Measurements from ENCODE around the gene ZNRF2. TPM values are rescaled to one million over a fixed set of nuclear protein-coding genes. Genes with fewer than 3 reads are reported as not detected.

The ZNRF2 gene
- total and polyA plus RNA-seq, 2 donors (not counting 3 experiments of a cell fraction or from before 2014, with no cell fraction given): 1.4 to 5.9 TPM

- TF ChIP-seq POLR2AphosphoS5 (IDR thresholded peaks at IDR 0.05; ENCODE audit: insufficient read depth, low read depth, low read length) (no peak), CTCF (IDR thresholded peaks at IDR 0.05; ENCODE audit: extremely low read depth in 1 of 2, insufficient read depth in 1 of 2, low read depth in 1 of 2, low read length in 2 of 2) (no peak), FOS (IDR thresholded peaks at IDR 0.05; ENCODE audit: borderline replicate concordance, insufficient read depth, low read length) (no peak), POLR2A (IDR thresholded peaks at IDR 0.05; ENCODE audit: low read depth, low read length) (no peak), GATA2 (IDR thresholded peaks at IDR 0.05; ENCODE audit: insufficient read depth, insufficient read length, low read depth, low read length) (no peak), EZH2 (IDR thresholded peaks at IDR 0.05; ENCODE audit: borderline replicate concordance, low read depth, low read length, severe bottlenecking) (no peak), MYC (IDR thresholded peaks at IDR 0.05; ENCODE audit: low read depth, low read length) (no peak), MAX (IDR thresholded peaks at IDR 0.05; ENCODE audit: insufficient read depth, insufficient read length) (no peak), JUN (IDR thresholded peaks at IDR 0.05; ENCODE audit: borderline replicate concordance, insufficient read depth, insufficient read length, low read depth) (no peak)
- H3K79me2 ChIP-seq (ENCODE audit: control insufficient read depth, insufficient read depth, low read length): no peaks in the 10 kb centered on the region
- H3K27me3 ChIP-seq (ENCODE audit: control insufficient read depth in 2 of 2, insufficient read depth in 2 of 2, low read length in 2 of 2): no peaks in the 10 kb centered on the region
- no peak for DNase-seq (ENCODE audit: low read depth, low spot score)
- no peak for FAIRE-seq
- H3K27ac ChIP-seq (ENCODE audit: insufficient read depth, low read depth, low read length): no peak overlapping the region
- H3K9me1 ChIP-seq (replicated peaks; ENCODE audit: control insufficient read depth, extremely low read depth, insufficient read depth, low read length): no peaks in the 10 kb centered on the region
- ChIA-PET CTCF (interaction anchor here (0.8 kb wide), 1 partner anchor 42 kb away, joined by 4 read pairs; no protein-coding TSS in a partner anchor), POLR2A (no interaction called here)
- no peak overlapping the region for H2AFZ ChIP-seq (ENCODE audit: low read depth, low read length)
- H3K9me3 ChIP-seq (replicated peaks; ENCODE audit: control insufficient read depth, insufficient read depth, low read length): no peaks in the 10 kb centered on the region
- no peak overlapping the region for H3K4me3 ChIP-seq (replicated peaks in 1 of 3; ENCODE audit: insufficient read depth in 1 of 3, low read depth in 1 of 3, low read length in 3 of 3)
- dilution Hi-C loops (cut with MboI; ENCODE audit: extremely low pct_ligation_motif_present, low sequenced_read_pairs) (no loop called here), intact Hi-C loops (cut with micrococcal nuclease) (no loop called here)
- H3K4me2 ChIP-seq (ENCODE audit: insufficient read depth, low read length): no peak overlapping the region
- H4K20me1 ChIP-seq (replicated peaks; ENCODE audit: control insufficient read depth, extremely low read depth, insufficient read depth, low read length): no peaks in the 10 kb centered on the region
- no peak overlapping the region for H3K9ac ChIP-seq (replicated peaks; ENCODE audit: extremely low read depth, insufficient read depth, low read length)
- H3K36me3 ChIP-seq (ENCODE audit: control insufficient read depth in 2 of 2, extremely low read depth in 1 of 2, insufficient read depth in 2 of 2, low read length in 2 of 2): no peaks in the 10 kb centered on the region
- H3K4me1 ChIP-seq (ENCODE audit: control insufficient read depth, extremely low read depth, insufficient read depth, low read length): no peaks in the 10 kb centered on the region
- BruUV-seq (replicated peaks): no TSS peak
Observed at GRCh38 chr7:30304177-30304884, 19.9 kb downstream of the ZNRF2 start.

Data from endothelial cell of umbilical vein (primary cell).